H1 (cell line): ENCODE data around the gene NDRG4. TPM values are rescaled to one million over a fixed set of nuclear protein-coding genes. Genes with fewer than 3 reads are reported as not detected.
A peak's percentile ranks its signal among the peaks of the same experiment; 100 is the strongest.

ENCODE experiments used
- ASH2L ChIP-seq: fragments of 200-600, 300-600 bp; sonication (generic); IDR thresholded peaks from one replicate; pipeline ENCODE4 v1.7.1; 2017; ENCODE audit warnings: low read length
- CEBPB ChIP-seq: IDR thresholded peaks from 2 replicates; pipeline ENCODE4 v1.6.1; 2012; ENCODE audit warnings: low read depth, low read length
- CHD2 ChIP-seq: IDR thresholded peaks from 2 replicates; pipeline ENCODE4 v1.6.1; 2012; ENCODE audit warnings: low read length, improper control_type of control experiment
- E2F6 ChIP-seq: IDR thresholded peaks from 2 replicates; pipeline ENCODE4 v1.6.1; 2012; ENCODE audit warnings: inconsistent platforms
- EGR1 ChIP-seq: IDR thresholded peaks from 2 replicates; pipeline ENCODE4 v1.6.1; 2011; ENCODE audit warnings: low read depth, low read length, borderline replicate concordance
- GABPA ChIP-seq: IDR thresholded peaks from 2 replicates; pipeline ENCODE4 v1.6.1; 2011; ENCODE audit warnings: mild to moderate bottlenecking, low read length, moderate library complexity, borderline replicate concordance; ENCODE audit not compliant: insufficient read depth
- JUND ChIP-seq: IDR thresholded peaks from 2 replicates; pipeline ENCODE4 v1.6.1; 2011; ENCODE audit warnings: mild to moderate bottlenecking, improper control_type of control experiment, low read length
- PHF8 ChIP-seq: fragments of 200-600 bp; sonication (generic); conservative IDR thresholded peaks from 2 replicates; pipeline ENCODE4 v1.7.1; 2012; ENCODE audit warnings: low read depth, mild to moderate bottlenecking, inconsistent platforms, low read length, moderate library complexity
- POLR2A ChIP-seq, 2 experiments: IDR thresholded peaks; 1 replicate in 1 of 2; 2 replicates in 1 of 2; pipeline ENCODE4 v1.6.1; 2011; ENCODE audit warnings: low read depth in 2 of 2, low read length in 2 of 2, mild to moderate bottlenecking in 2 of 2; ENCODE audit errors: control extremely low read depth in 1 of 2
- POU5F1 ChIP-seq: IDR thresholded peaks from 2 replicates; pipeline ENCODE4 v1.6.1; 2011; ENCODE audit warnings: low read depth, mild to moderate bottlenecking, low read length, moderate library complexity
- RAD21 ChIP-seq, 2 experiments: IDR thresholded peaks in 1 of 2; conservative IDR thresholded peaks in 1 of 2; 2 replicates each; pipeline ENCODE4 v1.6.1; 2011; ENCODE audit warnings: low read depth in 2 of 2, low read length in 2 of 2, improper control_type of control experiment in 1 of 2, inconsistent platforms in 1 of 2, mild to moderate bottlenecking in 1 of 2, moderate library complexity in 1 of 2
- RNF2 ChIP-seq: fragments of 200-900, 300-1000 bp; sonication (generic); IDR thresholded peaks from 2 replicates; pipeline ENCODE4 v1.7.1; 2016; ENCODE audit warnings: borderline replicate concordance, low read depth, mild to moderate bottlenecking, antibody characterized with exemption, low read length; ENCODE audit not compliant: poor library complexity, severe bottlenecking; ENCODE audit errors: missing control alignments
- RXRA ChIP-seq: IDR thresholded peaks from 2 replicates; pipeline ENCODE4 v1.6.1; 2011; ENCODE audit warnings: low read depth, mild to moderate bottlenecking, low read length, moderate library complexity; ENCODE audit not compliant: insufficient read depth
- SIX5 ChIP-seq: IDR thresholded peaks from 2 replicates; pipeline ENCODE4 v1.6.1; 2011; ENCODE audit warnings: mild to moderate bottlenecking, low read depth, low read length
- SP1 ChIP-seq: IDR thresholded peaks from 2 replicates; pipeline ENCODE4 v1.6.1; 2011; ENCODE audit warnings: low read depth, low read length
- TAF1 ChIP-seq: IDR thresholded peaks from 2 replicates; pipeline ENCODE4 v1.6.1; 2011; ENCODE audit warnings: mild to moderate bottlenecking, low read depth, low read length
- TBP ChIP-seq: IDR thresholded peaks from 2 replicates; pipeline ENCODE4 v1.6.1; 2011; ENCODE audit warnings: low read depth, low read length, improper control_type of control experiment
- YY1 ChIP-seq: IDR thresholded peaks from 2 replicates; pipeline ENCODE4 v1.6.1; 2011; ENCODE audit warnings: low read depth, mild to moderate bottlenecking, low read length
- polyA plus RNA-seq, 7 experiments: library from polyadenylated mRNA; depleted of rRNA in 3 of 7; stranded (reverse) in 5 of 7; unstranded in 2 of 7; fragments of >200 nt in 5 of 7; fragments of 200-250 nt in 2 of 7; gene quantifications; 1 replicate in 5 of 7; 2 replicates in 1 of 7; 4 replicates in 1 of 7; pipeline versions ENCODE4 v1.2.1 to v1.2.3, GENCODE V29; 2011 to 2013; ENCODE audit warnings: missing spikeins in 2 of 7, mixed read lengths in 2 of 7
- total RNA-seq: library from RNA; stranded (reverse); fragmentation: NEBNext Ultra II Directional; extraction: Animal tissue kit (Norgen Biotek cat#: 25700); gene quantifications from 2 replicates; pipeline ENCODE4 v1.2.1, GENCODE V29; 2021

Gene NDRG4
- total and polyA plus RNA-seq, 2 of the 8 experiments (the other 6 are each of a cell fraction or from before 2014, with no cell fraction given) = 20.8 to 30.9 TPM

GRCh38 chr16:58494981-58495520, 4.9 kb upstream of the NDRG4 start (continued):
- TF ChIP-seq RNF2 (no peak), RAD21 (IDR thresholded peaks at IDR 0.05 in 1 of 2, conservative IDR thresholded peaks at IDR 0.05 in 1 of 2; ENCODE audit: low read depth in 2 of 2, low read length in 2 of 2) (peak in 1 of 2 experiments; percentile 33; a peak in 2 of 4 replicates), TBP (no peak), PHF8 (no peak), POU5F1 (no peak), JUND (no peak), CHD2 (no peak), POLR2A (IDR thresholded peaks at IDR 0.05; ENCODE audit: control extremely low read depth in 1 of 2, low read depth in 2 of 2, low read length in 2 of 2) (no peak), E2F6 (no peak), CEBPB (no peak), SP1 (peak; percentile 79), SIX5 (no peak), GABPA (no peak), TAF1 (peak; percentile 19; the same call in 1 of the 2 replicates), ASH2L (no peak), YY1 (0 out of 2 replicates have a peak, but pooled peaks have one; percentile 4), EGR1 (no peak), RXRA (no peak)
